Middle frontal gyrus (tissue), 1 donor: Measurements from ENCODE around the gene NHLH2.
A peak's percentile ranks its signal among the peaks of the same experiment; 100 is the strongest.

ENCODE experiments used
- DNase-seq: peaks from one replicate; pipeline ENCODE4 v3.0.0-alpha.2; 2015; ENCODE audit warnings: low spot score; ENCODE audit errors: extremely low spot score

Gene NHLH2

GRCh38 chr1:115838431-115839028 lies 2.4 kb downstream of the NHLH2 start:
- no peak for DNase-seq

- DNase-seq = no peak
Measured at GRCh38 chr1:115837740-115838421, 3.0 kb downstream of the NHLH2 start.

DNA sequence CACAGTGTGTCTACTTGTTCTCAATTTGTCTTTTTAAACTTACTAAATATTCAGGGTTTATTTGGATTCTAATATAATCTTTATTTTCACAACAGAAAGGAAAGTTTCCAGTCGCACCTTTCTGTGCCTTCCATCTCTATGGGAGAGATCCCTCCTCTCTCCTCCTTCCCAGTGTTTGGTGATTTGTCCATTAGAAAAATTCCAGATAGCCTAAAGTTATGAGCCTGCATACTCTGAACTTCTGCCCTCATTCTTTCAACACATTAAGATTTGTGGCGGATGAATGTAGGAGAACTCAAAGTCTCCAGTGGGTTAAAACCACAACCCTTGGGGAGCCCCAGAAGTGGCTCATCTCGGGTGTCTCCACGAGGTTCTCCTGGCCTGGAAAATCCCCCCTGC lies 3.6 kb downstream of the NHLH2 start:
- DNase-seq = no peak

GRCh38 chr1:115833856-115834255 lies 7.1 kb downstream of the NHLH2 start:
- no peak for DNase-seq

- no peak for DNase-seq
Measured at GRCh38 chr1:115832651-115833050, 8.3 kb downstream of the NHLH2 start.

GRCh38 chr1:115830963-115831362 lies 10.0 kb downstream of the NHLH2 start:
- DNase-seq = no peak

DNA sequence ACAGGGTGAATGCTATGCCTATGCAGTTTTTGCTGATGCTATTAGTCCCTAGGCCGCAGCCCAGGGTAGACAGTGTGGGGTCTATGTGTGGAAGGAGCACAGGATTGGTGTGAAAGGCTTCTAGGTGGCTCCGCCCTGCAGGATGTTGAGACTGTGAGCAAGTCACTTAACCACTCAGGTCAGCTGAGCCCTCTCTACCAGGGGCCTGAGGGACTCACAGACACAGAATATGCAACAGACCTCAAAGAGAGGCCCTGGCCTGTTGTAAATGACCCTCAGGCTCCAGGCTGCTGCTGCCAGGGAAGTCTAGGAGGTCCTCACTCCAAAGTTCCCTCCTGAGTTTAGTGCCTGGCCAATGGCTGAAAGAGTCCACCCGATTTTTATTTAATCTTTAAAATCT lies 11.0 kb downstream of the NHLH2 start:
- DNase-seq = no peak

DNA sequence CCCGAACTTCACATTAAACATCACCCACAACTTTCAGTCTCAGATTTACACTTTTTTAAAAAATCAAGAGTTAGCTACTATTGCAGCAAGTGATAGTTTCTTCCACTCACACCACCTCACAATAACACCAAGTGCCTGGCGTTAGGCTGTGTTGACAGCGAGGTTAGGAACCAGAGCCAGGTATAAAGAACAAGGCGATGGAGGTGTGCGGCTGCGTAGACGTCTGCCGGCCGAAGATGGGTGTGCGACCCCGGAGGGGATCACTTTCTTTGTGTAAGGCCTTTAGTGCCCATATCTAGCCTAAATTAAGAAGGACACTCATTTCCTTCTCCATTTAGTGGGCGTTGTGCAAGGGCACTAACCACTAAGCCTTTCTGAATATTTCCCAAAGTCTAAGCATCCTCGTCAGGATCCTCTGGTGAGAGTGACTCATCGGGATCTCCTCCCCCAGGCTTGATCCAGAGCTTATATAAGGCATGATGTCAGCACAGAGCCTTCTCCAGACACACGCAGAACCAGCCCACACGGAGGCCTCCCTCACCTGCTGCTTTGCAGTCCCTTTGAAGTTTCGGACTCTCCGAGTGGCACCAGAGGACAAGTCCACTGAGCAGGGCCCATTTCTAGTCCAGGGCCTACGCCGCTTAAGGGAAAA lies 11.8 kb downstream of the NHLH2 start:
- no peak for DNase-seq

DNA sequence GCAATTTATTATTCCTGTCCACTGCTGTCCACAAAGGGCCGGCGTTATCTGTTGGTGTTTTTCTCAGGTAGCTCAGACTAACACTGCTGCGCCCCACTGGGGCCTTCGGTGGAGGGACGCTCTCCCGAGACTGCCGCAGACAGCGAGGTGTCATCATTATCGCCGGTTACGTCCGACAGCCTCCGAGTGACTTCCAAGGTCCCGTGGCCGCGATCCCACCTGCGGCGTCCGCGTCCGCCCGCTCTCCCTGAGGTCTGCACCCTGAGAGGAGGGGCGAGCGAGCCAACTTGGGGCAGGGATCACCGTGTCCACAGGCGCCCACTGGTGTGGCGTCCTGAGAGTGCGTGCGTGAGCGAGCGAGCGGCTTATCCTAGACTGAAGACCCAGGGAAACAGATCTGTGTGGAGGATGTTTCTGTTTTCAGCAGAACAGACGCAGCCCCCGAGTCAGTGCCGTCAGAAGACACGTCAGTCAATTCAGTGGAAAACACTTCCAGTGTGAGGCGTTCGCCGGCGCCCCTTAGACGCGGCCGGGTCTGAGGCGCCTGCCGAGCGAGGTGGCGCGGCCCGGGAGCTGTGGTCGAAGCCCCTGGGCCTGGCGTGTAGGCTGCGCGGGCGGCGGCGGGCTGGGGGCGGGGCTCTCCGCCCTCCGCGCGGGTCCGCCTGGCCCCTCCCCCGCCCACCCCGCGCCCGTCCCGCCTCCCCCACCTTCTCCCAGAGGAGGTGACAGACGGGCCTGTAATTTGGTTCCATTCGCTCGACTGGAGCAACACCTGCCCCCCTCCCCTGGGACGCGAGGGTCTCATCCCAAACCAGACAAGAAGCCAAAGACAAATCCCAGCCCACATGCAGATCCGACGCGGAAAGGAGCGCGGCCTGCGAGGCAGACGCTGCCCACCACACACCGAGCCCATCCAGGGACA lies 12.6 kb downstream of the NHLH2 start:
- no peak for DNase-seq

DNA sequence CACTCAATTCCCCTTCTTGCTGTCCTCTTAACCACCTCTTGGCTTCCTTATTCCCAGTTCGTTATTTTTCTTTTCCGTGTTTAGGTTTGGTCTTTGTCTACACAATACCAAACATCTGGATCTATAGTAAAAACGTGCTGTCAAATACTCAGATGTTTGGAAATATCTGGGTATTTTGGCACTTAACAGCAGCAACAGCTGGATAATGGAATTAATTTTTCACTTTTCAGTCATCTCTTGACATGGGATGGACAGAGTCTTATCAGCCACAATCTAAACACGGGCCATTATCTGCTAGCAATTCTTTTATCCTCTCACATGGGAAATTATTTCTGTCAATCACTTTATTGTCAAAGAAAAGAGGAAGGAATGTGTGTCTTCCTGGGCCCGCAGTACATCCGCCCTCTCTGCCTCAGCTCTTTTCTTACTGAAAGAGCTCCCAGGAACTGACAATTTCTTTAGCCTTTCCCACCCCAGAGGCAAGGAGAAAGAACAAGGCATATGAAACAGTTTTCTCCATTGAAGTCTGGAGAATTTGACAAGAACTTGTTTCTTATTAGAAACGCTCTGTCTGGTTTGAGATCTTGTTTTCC lies 13.4 kb downstream of the NHLH2 start:
- DNase-seq = no peak

GRCh38 chr1:115826628-115827027 lies 14.3 kb downstream of the NHLH2 start:
- DNase-seq = no peak

DNA sequence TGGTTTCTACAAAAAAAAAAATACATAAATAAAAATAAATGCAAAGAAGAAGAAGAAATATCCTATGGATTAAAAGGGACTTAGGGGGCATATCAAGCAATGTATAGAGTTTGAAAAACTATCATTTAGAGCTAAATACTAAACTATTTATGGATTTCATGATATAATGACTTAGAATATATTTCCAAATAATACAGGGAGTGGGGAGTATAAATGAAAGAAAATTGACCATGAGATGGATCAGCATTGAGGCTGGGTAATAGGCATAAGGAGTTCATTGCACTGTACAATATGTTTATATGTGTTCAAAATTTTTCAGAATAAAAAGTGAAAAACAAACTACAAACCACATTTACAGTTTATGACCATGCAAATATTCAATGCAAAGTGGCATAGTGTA lies 18.8 kb downstream of the NHLH2 start:
- DNase-seq = no peak

GRCh38 chr1:115815694-115816093 lies 25.2 kb downstream of the NHLH2 start:
- no peak for DNase-seq

DNA sequence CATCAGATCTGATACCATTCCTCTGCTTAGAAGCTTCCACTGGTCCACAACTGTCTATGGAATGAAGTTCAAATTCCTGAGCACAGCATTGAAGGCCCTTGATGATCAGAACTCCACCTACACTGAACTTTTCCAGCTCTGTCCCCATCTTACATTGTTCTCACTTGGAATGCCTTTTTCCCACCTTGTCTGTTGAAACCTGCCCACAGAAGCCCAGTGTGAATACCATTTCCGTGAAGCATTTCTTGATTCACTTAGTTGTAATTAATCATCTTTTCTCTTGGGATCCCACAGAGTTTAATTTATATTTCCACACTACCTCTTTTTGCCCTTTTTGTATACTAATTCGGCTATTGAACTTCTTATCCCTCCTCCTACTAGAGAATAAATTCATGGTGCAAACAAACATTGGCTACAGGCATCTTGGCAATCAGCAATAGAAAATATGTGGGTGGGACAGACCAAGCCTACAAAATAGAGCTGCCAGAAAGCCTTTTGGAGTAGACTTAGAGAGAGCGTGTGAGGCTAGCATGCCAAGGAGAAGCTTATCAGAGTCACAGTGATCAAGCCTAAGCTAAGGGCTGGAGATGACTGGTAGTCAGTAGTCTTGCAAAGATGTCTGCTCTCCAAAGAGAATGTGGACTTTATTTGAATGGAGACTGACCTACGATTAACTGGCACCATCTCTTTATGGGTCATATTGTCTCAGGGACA lies 26.1 kb downstream of the NHLH2 start:
- no peak for DNase-seq

DNA sequence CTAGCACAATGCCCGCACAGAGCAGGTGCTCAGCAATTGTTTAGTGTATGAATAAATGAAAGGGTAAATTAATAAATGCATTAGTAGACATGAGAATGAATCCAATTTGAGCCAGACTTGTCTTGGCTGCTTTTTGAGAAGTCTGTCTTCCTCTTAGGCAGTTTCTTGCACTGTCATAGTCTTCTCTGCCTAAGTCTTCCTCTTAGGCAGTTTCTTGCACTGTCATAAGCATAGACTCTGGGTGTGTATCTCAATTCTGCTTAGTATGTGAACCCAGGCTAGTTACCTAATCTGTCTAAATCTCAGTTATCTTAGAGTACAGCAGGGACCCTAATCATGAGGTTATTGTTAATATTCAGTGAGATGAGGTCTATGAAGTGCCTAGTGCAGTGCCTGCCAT lies 27.2 kb downstream of the NHLH2 start:
- no peak for DNase-seq

DNA sequence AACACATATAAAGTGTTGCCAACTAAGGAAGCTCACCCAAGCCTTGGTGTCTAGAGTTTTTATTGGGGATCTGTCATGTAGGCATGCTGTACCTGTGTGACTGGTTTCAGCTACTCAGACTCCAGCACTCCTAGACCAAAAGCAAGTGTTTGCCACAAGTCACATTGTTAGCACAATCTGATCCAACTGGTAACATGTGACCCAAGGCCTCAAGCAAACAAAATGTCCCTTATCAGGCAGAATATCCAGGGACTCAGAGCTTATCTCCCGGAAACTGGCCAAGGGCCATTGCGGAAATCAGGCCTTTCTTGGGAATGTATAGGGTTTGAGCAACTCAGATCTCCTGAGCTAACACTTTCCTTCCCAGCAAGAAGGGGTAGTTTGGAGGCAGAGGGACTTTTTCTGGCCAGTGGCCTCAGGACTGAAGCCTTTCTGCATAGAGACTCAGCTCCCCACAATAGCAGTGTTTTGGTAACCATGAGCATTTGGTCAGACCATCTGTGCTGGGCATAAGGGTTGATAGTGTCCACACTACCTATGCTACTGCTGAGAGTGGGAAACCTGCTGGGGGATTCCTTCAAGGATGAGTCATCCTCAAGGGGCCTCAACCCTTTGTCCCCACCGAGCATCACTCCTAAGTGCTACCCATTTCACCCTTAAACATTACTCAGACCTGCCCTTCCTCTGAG lies 29.6 kb downstream of the NHLH2 start:
- DNase-seq = no peak

DNA sequence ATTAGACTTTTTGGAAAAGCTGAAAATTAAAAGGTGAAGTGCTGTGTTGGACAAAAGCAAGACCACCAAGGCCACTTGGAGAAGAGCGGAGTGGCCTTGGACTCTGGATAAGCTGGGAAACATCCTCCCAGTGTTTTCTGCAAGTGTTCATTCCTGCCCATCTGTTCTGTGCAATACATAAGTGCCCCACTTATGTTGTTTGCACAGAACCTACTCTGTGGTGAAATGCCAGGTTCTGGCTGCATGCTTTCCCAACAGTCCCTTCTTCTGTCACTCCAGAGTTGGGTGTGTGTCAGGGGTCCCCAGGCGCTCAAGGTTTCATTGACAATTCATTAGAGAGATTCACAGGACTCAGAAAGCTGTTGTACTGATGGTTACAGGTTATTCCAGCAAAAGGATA lies 30.3 kb downstream of the NHLH2 start:
- DNase-seq = no peak

- DNase-seq = no peak
Measured at GRCh38 chr1:115809847-115810246, 31.1 kb downstream of the NHLH2 start.

- no peak for DNase-seq
Measured at GRCh38 chr1:115809076-115809475, 31.9 kb downstream of the NHLH2 start.

GRCh38 chr1:115807723-115808122 lies 33.2 kb downstream of the NHLH2 start:
- DNase-seq = peak; percentile 43
